ENCODE measurements around the gene MDGA2.

MDGA2 gene

GRCh38 chr14:47490353-47490752, 185.1 kb downstream of the MDGA2 start:
- ATAC-seq (ENCODE audit: insufficient read depth, low read depth) = no peak
- H3K9ac ChIP-seq (ENCODE audit: low read depth, low read length) = no peak overlapping the region
- H3K79me2 ChIP-seq (ENCODE audit: insufficient read depth, low read length) = no peaks in the 10 kb centered on the region
- no peak overlapping the region for H3K4me2 ChIP-seq (ENCODE audit: insufficient read depth, low read length)
- H3K4me1 ChIP-seq (ENCODE audit: insufficient read depth, low read length) = no peaks in the 10 kb centered on the region
- no peaks in the 10 kb centered on the region for H3K27me3 ChIP-seq (ENCODE audit: insufficient read depth, low read length, poor library complexity)
- H2AFZ ChIP-seq (ENCODE audit: low read depth, low read length) = no peak overlapping the region
- no peaks in the 10 kb centered on the region for H4K20me1 ChIP-seq (ENCODE audit: insufficient read depth, low read length)
- no peak overlapping the region for H3K4me3 ChIP-seq (ENCODE audit: low read depth in 1 of 2, low read length in 2 of 2)
- no peaks in the 10 kb centered on the region for H3K9me3 ChIP-seq (ENCODE audit: insufficient read depth, low read length, severe bottlenecking)
- DNase-seq = no peak
- no peaks in the 10 kb centered on the region for H3K36me3 ChIP-seq (ENCODE audit: insufficient read depth, low read length)
- H3K27ac ChIP-seq (ENCODE audit: low read length) = no peak overlapping the region
- TF ChIP-seq EZH2 (IDR thresholded peaks at IDR 0.05; ENCODE audit: borderline replicate concordance, low read depth, low read length, severe bottlenecking) = no peak
- no peak for TF ChIP-seq CTCF (IDR thresholded peaks at IDR 0.05; ENCODE audit: borderline replicate concordance, extremely low read depth, low read length, poor library complexity, severe bottlenecking)

- no peaks in the 10 kb centered on the region for H3K4me1 ChIP-seq (ENCODE audit: insufficient read depth, low read length)
- no peak for DNase-seq
- TF ChIP-seq EZH2 (IDR thresholded peaks at IDR 0.05; ENCODE audit: borderline replicate concordance, low read depth, low read length, severe bottlenecking) (no peak), CTCF (IDR thresholded peaks at IDR 0.05; ENCODE audit: borderline replicate concordance, extremely low read depth, low read length, poor library complexity, severe bottlenecking) (no peak)
- H3K4me3 ChIP-seq (ENCODE audit: low read depth in 1 of 2, low read length in 2 of 2) = no peak overlapping the region
- H3K9ac ChIP-seq (ENCODE audit: low read depth, low read length) = no peak overlapping the region
- no peak overlapping the region for H3K4me2 ChIP-seq (ENCODE audit: insufficient read depth, low read length)
- no peak for ATAC-seq (ENCODE audit: insufficient read depth, low read depth)
- no peaks in the 10 kb centered on the region for H3K9me3 ChIP-seq (ENCODE audit: insufficient read depth, low read length, severe bottlenecking)
- no peak overlapping the region for H2AFZ ChIP-seq (ENCODE audit: low read depth, low read length)
- H4K20me1 ChIP-seq (ENCODE audit: insufficient read depth, low read length) = no peaks in the 10 kb centered on the region
- H3K36me3 ChIP-seq (ENCODE audit: insufficient read depth, low read length) = no peaks in the 10 kb centered on the region
- no peak overlapping the region for H3K27ac ChIP-seq (ENCODE audit: low read length)
- no peaks in the 10 kb centered on the region for H3K79me2 ChIP-seq (ENCODE audit: insufficient read depth, low read length)
- H3K27me3 ChIP-seq (ENCODE audit: insufficient read depth, low read length, poor library complexity) = no peaks in the 10 kb centered on the region
Observed at GRCh38 chr14:47485421-47485820, 190.0 kb downstream of the MDGA2 start.

- Histone ChIP-seq H3K4me3 (ENCODE audit: low read depth in 1 of 2, low read length in 2 of 2) (no peak overlapping the region), H3K36me3 (ENCODE audit: insufficient read depth, low read length) (no peaks in the 10 kb centered on the region), H3K4me2 (ENCODE audit: insufficient read depth, low read length) (no peak overlapping the region), H3K9me3 (ENCODE audit: insufficient read depth, low read length, severe bottlenecking) (no peaks in the 10 kb centered on the region), H2AFZ (ENCODE audit: low read depth, low read length) (no peak overlapping the region), H3K27ac (ENCODE audit: low read length) (no peak overlapping the region), H3K9ac (ENCODE audit: low read depth, low read length) (no peak overlapping the region), H3K79me2 (ENCODE audit: insufficient read depth, low read length) (no peaks in the 10 kb centered on the region), H4K20me1 (ENCODE audit: insufficient read depth, low read length) (no peaks in the 10 kb centered on the region), H3K27me3 (ENCODE audit: insufficient read depth, low read length, poor library complexity) (no peaks in the 10 kb centered on the region), H3K4me1 (ENCODE audit: insufficient read depth, low read length) (no peaks in the 10 kb centered on the region)
- ATAC-seq (ENCODE audit: insufficient read depth, low read depth) (no peak), DNase-seq (no peak)
- no peak for TF ChIP-seq CTCF (IDR thresholded peaks at IDR 0.05; ENCODE audit: borderline replicate concordance, extremely low read depth, low read length, poor library complexity, severe bottlenecking)
- no peak for TF ChIP-seq EZH2 (IDR thresholded peaks at IDR 0.05; ENCODE audit: borderline replicate concordance, low read depth, low read length, severe bottlenecking)
Observed at GRCh38 chr14:47483449-47483848, 192.0 kb downstream of the MDGA2 start.

GRCh38 chr14:47471075-47471474, 204.3 kb downstream of the MDGA2 start:
- no peaks in the 10 kb centered on the region for H3K9me3 ChIP-seq (ENCODE audit: insufficient read depth, low read length, severe bottlenecking)
- H3K4me3 ChIP-seq (ENCODE audit: low read depth in 1 of 2, low read length in 2 of 2) = no peak overlapping the region
- H4K20me1 ChIP-seq (ENCODE audit: insufficient read depth, low read length) = no peaks in the 10 kb centered on the region
- no peak overlapping the region for H3K9ac ChIP-seq (ENCODE audit: low read depth, low read length)
- H3K4me2 ChIP-seq (ENCODE audit: insufficient read depth, low read length) = no peak overlapping the region
- H3K27me3 ChIP-seq (ENCODE audit: insufficient read depth, low read length, poor library complexity) = no peaks in the 10 kb centered on the region
- H3K36me3 ChIP-seq (ENCODE audit: insufficient read depth, low read length) = no peaks in the 10 kb centered on the region
- DNase-seq (no peak), ATAC-seq (ENCODE audit: insufficient read depth, low read depth) (no peak)
- TF ChIP-seq CTCF (IDR thresholded peaks at IDR 0.05; ENCODE audit: borderline replicate concordance, extremely low read depth, low read length, poor library complexity, severe bottlenecking) = no peak
- TF ChIP-seq EZH2 (IDR thresholded peaks at IDR 0.05; ENCODE audit: borderline replicate concordance, low read depth, low read length, severe bottlenecking) = no peak
- no peak overlapping the region for H2AFZ ChIP-seq (ENCODE audit: low read depth, low read length)
- H3K27ac ChIP-seq (ENCODE audit: low read length) = no peak overlapping the region
- H3K4me1 ChIP-seq (ENCODE audit: insufficient read depth, low read length) = no peaks in the 10 kb centered on the region
- H3K79me2 ChIP-seq (ENCODE audit: insufficient read depth, low read length) = no peaks in the 10 kb centered on the region
